Activated CD8-positive, alpha-beta memory T cell treated with anti-CD3 and anti-CD28 coated beads for 36 hours (primary cell): Measurements from ENCODE around the gene EIF6. TPM values are rescaled to one million over a fixed set of nuclear protein-coding genes. Genes with fewer than 3 reads are reported as not detected.

Experiments
- CTCF ChIA-PET: fragments of 350-600 bp; sonication (Branson Sonifier 250); formaldehyde crosslinking; loops from one replicate; lab custom pipeline; 2021; ENCODE audit warnings: antibody characterized with exemption; lab: Charles Lee
- POLR2A ChIA-PET: fragments of 350-600 bp; sonication (Branson Sonifier 250); formaldehyde crosslinking; loops from one replicate; lab custom pipeline; 2021; ENCODE audit warnings: antibody characterized with exemption; lab: Charles Lee
- total RNA-seq, 2 experiments: library from RNA; stranded (reverse); gene quantifications; one replicate each; pipeline ENCODE4 v1.2.3, GENCODE V29; 2021

The EIF6 gene
- total RNA-seq = 100 to 1,000 TPM; 190 to 192 TPM

DNA sequence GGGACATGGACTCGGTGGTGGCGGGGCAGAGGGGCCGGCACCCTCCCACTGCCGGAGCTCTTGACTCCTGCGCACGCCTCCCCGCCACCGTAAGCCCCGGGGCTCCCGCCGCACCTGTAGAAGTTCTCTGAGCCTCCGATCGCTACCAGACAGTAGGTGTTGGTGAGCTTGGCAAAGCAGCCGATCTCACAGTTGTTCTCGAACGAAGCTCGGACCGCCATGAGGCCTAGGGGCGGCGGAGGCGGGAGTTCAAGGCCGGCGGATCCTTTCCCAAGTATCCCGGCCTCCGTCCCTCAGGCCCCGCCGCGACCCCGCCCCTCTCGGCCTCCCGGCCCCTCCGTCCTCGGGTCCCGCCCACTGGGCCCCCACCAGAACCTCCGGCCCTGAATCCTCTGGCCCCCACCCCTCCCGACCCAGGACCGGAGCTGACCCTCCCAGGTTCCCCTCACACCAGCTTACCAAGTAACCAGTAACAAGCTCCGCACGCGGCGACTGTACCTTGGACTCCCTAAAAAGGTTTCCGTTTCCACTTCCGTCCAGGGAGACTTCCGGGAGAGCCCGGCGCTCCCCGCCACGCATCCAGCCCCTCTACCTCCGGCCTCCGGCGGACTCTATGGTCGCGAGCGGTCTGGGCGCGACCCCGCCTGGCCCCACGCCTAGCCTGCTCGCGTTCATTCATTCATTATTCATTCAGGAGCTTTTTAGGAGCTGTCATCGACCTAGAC lies at the start of gene EIF6:
EIF6 (minus strand) TSS at position 506 of the 725 bp plus-strand sequence; CDS start at position 221, 285 bp downstream.
- POLR2A ChIA-PET = interaction anchor here (0.6 to 1.2 kb wide), 7 partner anchors 10 to 735 kb away, joined by 3 to 7 read pairs (median 4); partner anchors contain the start of gene EDEM2
- CTCF ChIA-PET = interaction anchor here (0.9 to 2.0 kb wide), 9 partner anchors 8 to 163 kb away, joined by 3 to 7 read pairs (median 4); partner anchors contain the start of gene GDF5

DNA sequence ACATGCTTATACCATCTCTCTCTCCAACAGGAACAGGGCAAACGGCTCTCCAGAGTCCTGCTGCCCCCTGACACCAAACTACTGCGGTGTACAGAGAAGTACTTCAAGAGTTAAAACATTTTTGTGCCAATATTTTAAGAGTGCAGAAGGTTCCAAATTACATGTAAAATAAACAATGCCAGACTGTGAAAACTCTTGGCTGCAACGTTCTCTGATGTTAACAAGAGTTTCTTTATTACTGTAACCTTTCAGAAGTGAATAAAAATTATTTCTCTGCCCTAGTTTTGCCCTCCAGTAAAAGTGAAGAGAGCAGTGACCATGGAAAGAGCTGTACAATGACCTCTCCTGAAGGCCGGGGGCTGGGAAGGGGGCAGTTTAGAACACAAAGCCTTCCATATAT lies 49.0 kb upstream of the EIF6 start:
- POLR2A ChIA-PET = no interaction called here
- CTCF ChIA-PET = no interaction called here

DNA sequence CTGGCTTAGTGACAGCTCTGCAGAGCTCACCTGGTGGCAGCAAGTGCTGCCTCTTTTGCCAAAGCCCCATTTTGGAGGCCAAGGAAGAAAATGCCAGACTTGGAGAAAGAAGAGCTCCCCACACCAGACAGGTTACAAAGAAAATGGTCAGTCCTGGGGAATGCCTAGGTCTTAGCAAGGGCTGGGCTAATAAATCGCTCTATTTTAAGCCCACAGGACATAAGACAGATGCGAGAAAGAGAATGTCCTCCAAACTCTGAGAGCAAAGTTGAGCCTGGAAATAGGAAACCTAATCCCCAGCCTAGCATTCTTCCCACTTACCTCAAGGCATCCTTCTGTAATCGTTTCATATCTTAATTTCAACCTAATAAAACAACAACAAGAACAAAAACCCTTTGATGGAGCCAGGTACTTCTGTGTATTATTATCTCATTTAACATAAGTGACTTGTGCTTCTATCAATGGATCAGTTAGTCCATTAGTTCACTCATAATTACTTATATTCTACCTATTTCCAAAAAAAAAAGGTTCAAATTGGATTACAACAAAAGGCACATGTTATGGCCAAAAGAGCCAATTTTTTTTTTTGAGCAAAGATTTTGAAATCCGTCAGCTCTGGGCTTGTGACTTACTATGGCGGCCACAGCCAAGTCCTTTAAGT lies 48.1 kb upstream of the EIF6 start:
- ChIA-PET POLR2A (no interaction called here), CTCF (no interaction called here)

DNA sequence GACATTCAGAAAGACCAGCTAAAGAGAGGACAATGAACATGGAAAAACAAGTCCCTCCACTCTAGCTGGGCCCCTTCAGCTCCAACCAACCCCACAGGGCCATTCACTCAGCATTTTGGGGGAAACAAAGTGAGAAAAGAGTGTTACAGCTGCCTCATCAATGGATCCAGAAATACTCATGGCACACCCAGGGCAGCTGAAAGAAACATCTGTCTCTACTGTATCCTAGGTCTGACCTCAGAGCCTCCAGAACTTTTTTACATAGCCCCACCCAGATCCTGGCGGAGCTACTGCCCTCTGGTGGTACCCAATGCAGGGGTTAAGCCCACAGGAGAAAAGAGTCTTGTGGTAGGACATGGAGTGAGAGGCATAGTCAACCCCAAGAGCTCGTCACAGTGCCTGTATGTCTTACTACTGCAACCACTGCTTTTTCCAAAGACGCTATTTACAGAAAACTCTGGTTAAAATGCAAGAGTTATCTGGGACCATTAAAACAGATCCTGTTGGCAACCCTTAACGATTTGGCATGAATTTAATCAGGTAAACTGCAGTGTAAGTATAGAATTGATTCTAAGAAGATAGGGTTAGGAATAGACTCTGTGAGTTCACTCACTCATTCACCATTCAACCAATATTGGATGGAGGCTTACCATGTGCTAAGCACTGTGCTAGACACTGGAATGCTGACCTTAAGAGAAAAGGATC lies 45.0 kb upstream of the EIF6 start:
- POLR2A ChIA-PET = interaction anchor here (1.1 kb wide), 1 partner anchor 24 kb away, joined by 3 read pairs; no protein-coding TSS in a partner anchor

DNA sequence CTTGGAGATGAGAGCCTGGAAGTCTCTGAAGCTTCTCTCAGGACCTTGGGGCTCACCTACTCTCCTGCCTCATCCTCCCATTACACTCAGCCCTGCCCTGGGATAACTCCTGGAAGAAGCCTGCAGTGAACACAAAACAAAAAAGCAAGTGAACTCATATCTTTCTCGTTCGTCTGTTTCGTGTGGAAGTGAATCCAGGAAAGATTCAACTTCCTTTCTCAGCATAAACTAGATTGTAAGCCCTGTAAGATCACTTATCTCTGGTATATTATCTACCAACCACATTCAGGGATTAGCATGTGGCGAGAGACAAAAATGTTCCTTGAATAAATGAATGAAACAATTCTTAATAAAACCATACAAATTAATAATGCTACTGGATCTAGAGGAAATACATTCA lies 44.1 kb upstream of the EIF6 start:
- ChIA-PET POLR2A (interaction anchor here (1.1 kb wide), 1 partner anchor 23 kb away, joined by 3 read pairs; no protein-coding TSS in a partner anchor), CTCF (interaction anchor here (0.9 to 3.8 kb wide), 4 partner anchors 12 to 119 kb away, joined by 3 to 37 read pairs (median 4); no protein-coding TSS in a partner anchor)

More for the DNA sequence above, 45.0 kb upstream of the EIF6 start:
- CTCF ChIA-PET = interaction anchor here (0.6 to 3.8 kb wide), 13 partner anchors 11 to 421 kb away, joined by 3 to 37 read pairs (median 4); partner anchors contain the start of gene EIF6

DNA sequence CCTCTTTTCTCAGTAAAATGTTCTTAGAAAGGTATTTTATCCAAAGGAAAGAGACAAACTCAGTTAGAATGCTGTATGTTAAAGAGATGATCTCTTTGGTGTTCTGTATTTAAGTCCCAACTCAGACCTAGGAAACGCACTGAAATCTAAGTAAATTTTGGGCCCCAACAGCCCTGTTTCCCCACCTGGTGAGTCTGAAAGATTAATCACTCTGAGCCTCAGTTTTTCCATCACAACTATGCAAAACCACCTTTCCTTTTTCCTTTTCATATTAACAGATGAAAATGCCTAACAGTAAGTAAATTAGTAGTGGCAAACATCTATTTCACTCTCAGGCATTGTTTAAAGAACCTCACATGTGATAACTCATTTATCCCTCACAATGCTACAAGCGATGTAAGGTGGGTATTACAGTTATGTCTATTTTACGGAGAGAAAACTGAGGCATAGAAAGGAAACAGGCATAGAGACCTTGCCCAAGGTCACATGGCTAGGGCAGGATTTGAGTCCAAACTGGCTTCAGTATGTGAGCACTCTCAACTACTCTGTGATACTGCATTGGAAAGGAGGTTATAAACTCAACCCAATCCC lies 43.6 kb upstream of the EIF6 start:
- ChIA-PET POLR2A (no interaction called here), CTCF (interaction anchor here (1.3 to 3.8 kb wide), 3 partner anchors 22 to 25 kb away, joined by 3 to 37 read pairs (median 6); no protein-coding TSS in a partner anchor)

DNA sequence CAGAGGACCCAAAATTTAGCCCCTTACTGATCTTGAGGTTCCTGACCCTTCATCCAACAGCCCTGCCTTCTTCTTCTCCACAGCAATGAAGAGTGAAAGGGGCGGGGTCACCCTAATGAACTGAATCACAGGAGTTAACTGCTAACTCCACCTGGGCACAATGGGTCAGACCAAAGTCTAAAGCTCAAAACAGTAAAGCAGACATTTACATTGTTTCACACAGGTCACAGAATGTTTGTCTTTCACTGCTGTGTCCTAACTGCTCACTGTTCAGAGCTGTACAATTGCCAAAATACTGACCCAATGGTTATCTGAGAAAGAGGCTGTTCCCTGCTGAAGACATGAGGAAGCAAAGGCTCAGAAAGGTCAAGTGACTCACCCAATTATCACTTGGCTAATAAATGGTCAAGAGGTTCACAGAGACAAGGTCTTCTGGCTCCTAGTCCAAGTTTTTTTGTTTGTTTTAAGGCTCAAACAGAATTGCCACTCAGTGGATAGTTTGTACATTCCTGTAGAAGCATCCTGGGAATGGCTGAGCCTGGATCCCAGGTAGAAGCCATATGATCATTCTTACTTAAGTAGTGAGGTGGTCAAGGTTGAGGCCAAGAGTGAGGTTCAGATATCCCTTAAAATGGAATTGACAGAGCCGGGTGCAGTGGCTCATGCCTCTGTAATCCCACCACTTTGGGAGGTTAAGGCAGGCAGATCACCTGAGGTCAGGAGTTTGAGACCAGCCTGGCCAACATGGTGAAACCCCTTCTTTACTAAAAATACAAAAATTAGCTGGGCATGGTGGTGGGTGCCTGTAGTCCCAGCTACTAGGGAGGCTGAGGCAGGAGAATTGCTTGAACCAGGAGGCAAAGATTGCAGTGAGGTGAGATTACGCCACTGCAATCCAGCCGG lies 42.8 kb upstream of the EIF6 start:
- POLR2A ChIA-PET = no interaction called here
- CTCF ChIA-PET = interaction anchor here (1.6 kb wide), 1 partner anchor 24 kb away, joined by 6 read pairs; no protein-coding TSS in a partner anchor

DNA sequence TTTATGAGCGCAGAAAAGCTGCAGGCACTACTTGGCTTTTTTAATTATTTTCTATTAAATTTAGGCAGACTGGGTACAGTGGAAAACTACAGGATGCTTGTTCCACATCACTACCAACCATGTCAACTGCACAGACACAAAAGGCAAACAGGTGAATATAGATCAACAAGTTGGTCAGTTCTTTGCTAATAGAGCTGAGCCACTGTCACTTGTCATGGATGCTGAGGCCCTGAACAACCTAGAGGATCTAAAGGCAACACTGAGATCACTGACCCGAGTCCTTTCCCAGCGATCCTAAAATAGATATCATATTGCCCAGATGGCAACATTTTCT lies 42.1 kb upstream of the EIF6 start:
- CTCF ChIA-PET = interaction anchor here (1.6 kb wide), 1 partner anchor 23 kb away, joined by 6 read pairs; no protein-coding TSS in a partner anchor
- POLR2A ChIA-PET = no interaction called here

DNA sequence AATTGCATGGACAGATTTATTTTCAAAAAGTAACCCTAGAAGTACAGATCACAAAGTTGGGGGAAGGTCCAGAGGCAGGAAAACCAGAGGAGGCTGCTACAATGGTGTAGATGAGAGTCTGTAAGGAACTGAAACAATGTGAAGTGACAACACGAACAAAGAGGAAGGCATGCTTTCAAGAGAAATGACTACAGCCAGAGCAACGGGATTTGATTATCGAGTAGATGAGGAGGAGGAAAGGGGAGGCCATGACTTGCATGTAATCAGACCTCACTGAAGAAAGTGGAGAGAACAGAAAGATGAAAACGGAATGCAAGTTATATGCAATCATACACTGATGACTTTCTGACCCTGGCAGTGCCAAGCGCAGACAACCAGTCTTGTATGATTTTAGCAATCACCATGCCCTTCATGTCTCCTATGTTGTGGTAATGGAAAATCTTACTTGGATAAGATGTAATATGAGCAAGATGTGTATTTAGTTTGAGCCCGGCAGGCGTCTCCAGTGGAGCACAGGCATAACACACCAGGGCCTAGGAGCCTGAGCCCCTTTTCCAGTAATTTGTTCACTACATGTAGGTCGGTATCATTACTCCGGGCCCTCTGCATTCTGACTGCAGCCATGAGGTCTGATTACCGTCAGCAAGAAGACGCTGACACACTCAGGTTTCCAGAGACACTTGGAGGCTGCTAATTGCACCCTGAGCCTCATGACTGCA lies 41.6 kb upstream of the EIF6 start:
- ChIA-PET POLR2A (no interaction called here), CTCF (interaction anchor here (1.6 kb wide), 1 partner anchor 23 kb away, joined by 6 read pairs; no protein-coding TSS in a partner anchor)

DNA sequence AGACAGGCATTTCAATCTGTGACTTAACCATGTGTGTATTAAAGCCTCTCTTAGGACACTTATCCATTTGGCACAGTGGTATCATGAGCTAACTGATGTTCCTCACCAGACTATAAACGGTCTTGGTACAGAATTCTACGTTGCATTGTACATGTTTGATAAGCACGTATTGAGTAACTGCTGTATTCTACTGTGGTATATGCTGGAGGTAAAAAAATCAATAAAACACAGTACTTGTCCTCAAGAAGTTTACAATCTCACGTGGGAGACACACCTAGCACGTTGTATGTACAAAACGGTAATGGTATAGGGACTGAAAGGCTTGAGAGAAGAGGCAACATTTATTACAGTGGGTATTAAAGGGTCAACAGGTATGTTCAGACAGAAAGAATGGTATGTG lies 40.8 kb upstream of the EIF6 start:
- CTCF ChIA-PET = interaction anchor here (1.3 kb wide), 1 partner anchor 21 kb away, joined by 3 read pairs; no protein-coding TSS in a partner anchor
- POLR2A ChIA-PET = no interaction called here

DNA sequence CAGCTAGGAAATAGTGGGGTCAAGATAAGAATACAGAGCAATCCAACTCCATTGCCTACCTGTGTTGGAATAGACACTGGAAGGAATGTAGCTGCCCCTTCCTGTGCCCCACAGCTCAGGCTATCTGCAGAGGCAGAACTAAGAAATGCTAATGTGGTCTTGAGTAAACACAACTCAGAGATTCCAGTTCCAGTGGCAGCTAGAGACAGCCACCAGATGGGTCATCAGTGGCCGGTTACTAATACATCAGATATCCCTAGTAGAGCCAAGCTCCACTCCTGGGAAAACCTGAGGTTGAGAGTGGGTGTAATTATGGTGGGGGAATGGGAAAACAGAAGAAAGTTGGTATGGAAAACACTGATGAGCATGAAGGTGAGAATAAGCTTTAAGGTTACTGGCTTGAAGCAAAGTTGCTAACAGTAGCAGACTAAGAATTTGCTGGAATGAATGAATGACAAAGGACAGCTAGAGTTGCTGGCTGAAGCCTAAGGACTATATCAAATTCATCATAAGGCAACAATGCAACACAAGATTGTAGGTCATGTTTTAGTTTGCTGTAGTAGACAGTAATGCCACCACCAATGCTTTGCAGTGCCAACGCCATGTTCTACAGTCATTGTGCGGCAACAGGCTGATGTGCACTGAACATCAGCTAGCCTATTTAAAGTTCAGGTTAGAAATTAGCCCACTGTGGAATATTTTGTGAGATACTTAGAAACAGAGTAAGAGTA lies 36.0 kb upstream of the EIF6 start:
- CTCF ChIA-PET = interaction anchor here (1.4 to 4.1 kb wide), 3 partner anchors 11 to 16 kb away, joined by 3 to 13 read pairs (median 7); no protein-coding TSS in a partner anchor
- POLR2A ChIA-PET = no interaction called here

DNA sequence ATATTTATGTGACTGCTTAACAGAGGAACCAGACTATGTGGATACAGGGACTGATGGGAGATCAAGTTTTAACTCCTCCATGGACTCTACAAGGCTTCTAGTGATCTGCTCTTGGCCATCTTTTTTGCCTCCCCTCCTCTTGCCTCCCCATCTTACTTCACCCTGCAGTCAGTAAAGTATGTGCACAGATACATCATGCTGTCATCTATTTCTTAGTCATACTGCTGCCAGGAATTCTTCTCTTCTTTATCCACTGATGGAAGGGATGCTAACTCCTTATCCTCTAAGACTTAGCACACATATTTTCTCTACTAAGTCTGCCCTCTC lies 35.3 kb upstream of the EIF6 start:
- CTCF ChIA-PET = interaction anchor here (1.4 to 4.1 kb wide), 3 partner anchors 10 to 15 kb away, joined by 3 to 13 read pairs (median 7); no protein-coding TSS in a partner anchor
- POLR2A ChIA-PET = no interaction called here

DNA sequence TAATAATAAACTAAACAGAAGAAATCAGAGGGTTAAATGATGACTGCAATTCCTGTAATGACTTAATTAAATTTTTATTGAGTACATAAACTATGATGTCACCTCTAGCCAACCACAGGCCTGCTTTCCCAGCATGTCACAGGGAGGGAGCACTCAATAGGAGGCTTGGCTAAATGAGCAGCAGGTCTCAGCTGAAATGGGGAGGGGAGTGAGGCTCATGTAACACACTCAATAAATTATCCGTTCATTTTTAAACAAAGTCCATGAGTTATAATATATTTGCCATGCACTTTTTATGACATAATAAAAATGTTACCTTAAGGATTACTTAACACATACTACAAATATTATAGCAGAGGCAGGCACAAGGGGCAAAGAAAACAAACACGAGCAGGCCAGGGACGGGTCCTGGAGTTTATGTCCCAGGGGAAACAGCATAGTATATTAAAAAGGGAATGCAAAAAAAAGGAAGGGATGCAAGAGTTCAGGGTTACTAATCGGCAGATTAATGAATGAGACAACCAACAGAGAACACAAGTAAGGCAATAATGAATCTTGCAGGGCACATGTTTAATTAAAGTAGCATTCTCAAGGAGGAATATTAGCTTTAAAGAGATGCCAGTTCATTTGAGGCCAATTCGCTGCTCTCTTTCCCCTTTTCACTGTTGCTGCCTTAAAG lies 34.8 kb upstream of the EIF6 start:
- ChIA-PET POLR2A (no interaction called here), CTCF (interaction anchor here (1.3 to 1.4 kb wide), 2 partner anchors 10 to 12 kb away, joined by 3 read pairs; no protein-coding TSS in a partner anchor)

DNA sequence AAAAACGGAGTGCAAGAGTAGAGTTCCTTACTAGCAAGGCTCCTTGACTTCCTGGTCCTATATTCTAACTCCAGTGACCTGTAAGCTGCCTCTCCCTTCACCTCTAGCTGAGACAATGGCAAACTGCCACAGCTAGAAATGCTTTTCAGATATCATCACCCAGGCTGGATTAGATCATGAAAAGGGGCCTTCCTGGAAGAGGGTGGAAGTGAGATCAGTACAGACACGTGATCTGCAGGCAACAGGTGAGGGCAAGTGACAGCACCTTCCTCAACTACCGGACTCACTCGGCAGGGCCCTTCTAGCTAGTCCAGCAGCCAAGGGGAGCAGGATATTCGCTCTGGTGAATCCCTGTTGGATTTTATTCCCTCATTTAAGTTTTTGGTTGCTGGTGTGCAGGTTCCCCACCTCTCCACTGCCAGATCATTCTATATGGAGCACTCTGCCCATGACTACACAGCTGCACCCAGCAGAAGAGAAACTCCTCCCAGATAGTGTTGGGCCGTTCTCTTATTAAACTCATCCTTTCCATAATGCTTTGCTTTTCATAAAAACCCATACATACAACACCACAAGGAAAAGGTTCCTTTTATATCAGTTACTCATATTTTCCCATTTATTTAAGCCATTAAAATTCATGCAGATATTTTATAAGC lies 34.1 kb upstream of the EIF6 start:
- POLR2A ChIA-PET = no interaction called here
- CTCF ChIA-PET = interaction anchor here (1.3 to 2.4 kb wide), 2 partner anchors 11 to 14 kb away, joined by 3 to 15 read pairs; no protein-coding TSS in a partner anchor

DNA sequence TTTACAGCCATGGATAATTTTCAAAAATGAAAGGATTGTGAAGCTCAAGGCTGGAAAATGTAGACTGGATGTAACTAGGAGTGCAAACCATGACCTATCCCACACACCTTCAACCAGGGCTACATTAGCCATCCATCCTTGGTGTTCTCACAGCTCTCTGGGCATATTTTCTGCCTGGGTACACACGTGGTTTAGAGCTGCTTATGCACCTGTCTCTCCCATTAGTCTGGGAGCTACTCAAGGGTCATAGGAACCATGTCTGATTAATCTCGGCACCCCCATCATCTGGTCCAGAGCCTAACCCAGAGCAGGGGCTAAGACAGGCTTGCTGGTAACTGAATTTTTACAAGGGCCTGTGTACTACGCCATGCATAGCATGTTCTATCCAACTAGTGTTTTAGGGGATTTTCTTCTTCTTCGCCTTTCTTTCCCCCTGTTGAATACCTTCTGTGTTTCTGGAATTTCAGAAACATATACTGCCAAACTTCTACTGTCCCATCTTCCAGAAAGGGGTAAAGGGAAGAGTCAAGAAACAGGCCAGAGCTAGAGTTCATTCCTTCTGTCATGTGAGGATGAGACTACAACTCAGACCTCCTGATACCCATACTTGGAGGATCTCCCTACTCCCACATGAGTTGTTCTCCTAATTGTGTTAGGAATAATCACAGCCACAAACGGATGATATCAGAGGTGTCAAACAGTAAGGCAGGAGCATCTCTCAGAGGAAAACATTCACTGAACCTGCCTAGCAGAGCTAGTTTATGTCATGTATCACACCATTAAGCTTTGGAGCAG lies 33.0 kb upstream of the EIF6 start:
- CTCF ChIA-PET = interaction anchor here (0.8 to 2.4 kb wide), 4 partner anchors 12 to 130 kb away, joined by 3 to 15 read pairs (median 4); no protein-coding TSS in a partner anchor
- POLR2A ChIA-PET = no interaction called here
